Activated T-cell treated with anti-CD3 and anti-CD28 coated beads, Interleukin-2, amount 50 U/mL, for 4 hours (primary cell): ENCODE data around the gene HSD17B14. TPM values are rescaled to one million over a fixed set of nuclear protein-coding genes. Genes with fewer than 3 reads are reported as not detected.
"Not testable (repeated sequence)": the region's sequence is repeated elsewhere in the genome, so short reads cannot be mapped to it uniquely, and the experiment has no call there.

Experiments
- ATAC-seq, 2 donors: fragments of 200-7000 bp; cut with Tn5 transposase; one replicate each; pipeline ENCODE4 v1.10.0; 2021
- DNase-seq: peaks from one replicate; pipeline ENCODE4 v3.0.0-alpha.2; 2020
- H3K27me3 Mint-ChIP-seq: one replicate; pipeline ENCODE4 v1.8.0; 2021; ENCODE audit warnings: low read depth, mixed read lengths
- H3K36me3 Mint-ChIP-seq: one replicate; pipeline ENCODE4 v1.8.0; 2022; ENCODE audit warnings: mixed read lengths; ENCODE audit not compliant: insufficient read depth
- H3K4me1 Mint-ChIP-seq: one replicate; pipeline ENCODE4 v1.8.0; 2021; ENCODE audit warnings: low read depth, mixed read lengths
- H3K4me3 Mint-ChIP-seq: one replicate; pipeline ENCODE4 v1.8.0; 2021; ENCODE audit warnings: mild to moderate bottlenecking, moderate library complexity, mixed read lengths
- H3K9me3 Mint-ChIP-seq: one replicate; pipeline ENCODE4 v1.8.0; 2021; ENCODE audit warnings: mixed read lengths
- total RNA-seq, 3 donors: library from RNA; stranded (reverse); gene quantifications; one replicate each; pipeline ENCODE4 v1.2.1, GENCODE V29; 2021

The HSD17B14 gene
- total RNA-seq, 3 donors from 2014 or later, result 0.37 to 0.65 (median 0.61) TPM

DNA sequence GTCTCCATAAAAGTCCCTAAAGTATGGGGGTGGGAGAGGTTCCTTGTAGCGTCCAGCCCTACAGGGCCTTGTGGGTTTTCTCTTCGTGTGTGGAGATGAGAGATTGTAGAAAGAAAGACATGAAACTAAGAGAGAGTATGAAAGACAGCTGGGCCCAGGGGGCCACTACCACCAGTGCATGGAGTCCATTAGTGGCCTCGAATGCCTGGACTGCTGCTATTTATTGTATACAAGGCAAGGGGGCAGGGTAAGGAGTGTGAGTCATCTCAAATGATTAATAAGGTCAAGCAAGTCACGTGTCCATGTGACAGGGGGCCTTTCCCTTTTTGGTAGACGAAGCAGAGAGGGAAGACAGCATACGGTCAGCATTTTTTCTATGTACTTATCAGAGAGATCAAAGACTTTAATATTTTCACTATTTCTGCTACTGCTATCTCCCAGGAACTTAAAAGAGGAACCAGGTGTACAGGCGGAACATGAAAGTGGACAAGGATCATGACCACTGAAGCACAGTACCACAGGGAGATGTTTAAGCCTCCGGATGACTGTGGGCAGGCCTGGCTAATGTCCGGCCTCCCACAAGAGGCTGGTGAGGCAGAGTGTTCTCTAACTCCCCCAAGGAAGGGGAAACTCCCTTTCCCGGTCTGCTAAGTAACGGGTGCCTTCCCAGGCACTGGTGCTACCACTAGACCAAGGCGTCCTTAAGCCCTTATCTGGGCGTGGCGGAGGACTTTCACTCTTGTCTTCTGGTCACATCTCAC, 55.5 kb downstream of the HSD17B14 start:
- Mint-ChIP-seq H3K4me1 (peaks cover 5% of the 10 kb centered on the region), H3K36me3 (no peaks in the 10 kb centered on the region), H3K4me3 (no peak overlapping the region), H3K27me3 (peaks cover 4% of the 10 kb centered on the region), H3K9me3 (no peaks in the 10 kb centered on the region)
- DNase-seq, result no peak
- no peak for ATAC-seq

DNA sequence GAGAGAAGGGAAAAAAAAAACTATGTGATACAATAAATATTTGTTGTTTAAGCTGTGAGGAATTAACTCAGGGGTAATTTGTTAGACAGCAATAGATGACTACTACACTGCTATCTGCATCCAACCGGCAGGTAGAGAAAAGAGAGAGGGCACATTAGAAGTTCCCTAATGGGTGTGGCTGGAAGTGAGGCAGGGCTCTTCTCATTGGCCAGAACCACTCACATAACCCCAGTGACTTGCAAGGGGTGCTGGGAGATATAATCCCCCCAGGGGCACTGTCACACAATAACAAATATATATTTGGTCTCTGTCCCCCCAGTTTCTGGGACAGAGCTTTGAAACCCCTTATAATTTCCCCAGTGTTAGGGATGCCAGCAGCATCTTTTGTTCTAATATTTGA, 56.7 kb downstream of the HSD17B14 start:
- ATAC-seq (no peak), DNase-seq (no peak)
- no peaks in the 10 kb centered on the region for H3K9me3 Mint-ChIP-seq
- peaks cover 5% of the 10 kb centered on the region for H3K4me1 Mint-ChIP-seq
- H3K36me3 Mint-ChIP-seq, result no peaks in the 10 kb centered on the region
- no peak overlapping the region for H3K4me3 Mint-ChIP-seq
- peaks cover 4% of the 10 kb centered on the region for H3K27me3 Mint-ChIP-seq

DNA sequence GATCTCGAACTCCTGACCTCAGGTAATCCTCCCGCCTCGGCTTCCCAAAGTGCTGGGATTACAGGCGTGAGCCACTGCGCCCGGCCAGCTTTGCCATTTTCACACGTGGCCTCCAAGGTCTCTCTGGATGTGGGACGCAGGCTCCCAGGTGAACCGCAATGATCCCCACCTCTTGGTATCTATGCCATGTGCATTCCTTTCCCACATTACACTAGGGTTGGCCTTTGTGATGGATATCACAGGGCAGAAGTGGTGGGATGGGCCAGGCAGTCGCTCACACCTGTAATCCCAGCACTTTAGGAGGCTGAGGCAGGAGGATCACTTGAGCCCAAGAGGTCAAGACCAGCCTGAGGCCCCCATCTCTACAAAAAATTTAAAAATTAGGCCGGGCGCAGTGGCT, 58.6 kb downstream of the HSD17B14 start:
- ATAC-seq (no peak), DNase-seq (no peak)
- peaks cover 4% of the 10 kb centered on the region for H3K27me3 Mint-ChIP-seq
- no peaks in the 10 kb centered on the region for H3K9me3 Mint-ChIP-seq
- peaks cover 5% of the 10 kb centered on the region for H3K4me1 Mint-ChIP-seq
- no peaks in the 10 kb centered on the region for H3K36me3 Mint-ChIP-seq
- H3K4me3 Mint-ChIP-seq, result no peak overlapping the region

- Mint-ChIP-seq H3K4me3 (no peak overlapping the region), H3K36me3 (no peaks in the 10 kb centered on the region), H3K27me3 (peaks cover 3% of the 10 kb centered on the region), H3K9me3 (no peaks in the 10 kb centered on the region), H3K4me1 (peaks cover 2% of the 10 kb centered on the region)
- ATAC-seq (no peak), DNase-seq (no peak)
Observed at GRCh38 chr19:48777139-48777538, 59.2 kb downstream of the HSD17B14 start.

DNA sequence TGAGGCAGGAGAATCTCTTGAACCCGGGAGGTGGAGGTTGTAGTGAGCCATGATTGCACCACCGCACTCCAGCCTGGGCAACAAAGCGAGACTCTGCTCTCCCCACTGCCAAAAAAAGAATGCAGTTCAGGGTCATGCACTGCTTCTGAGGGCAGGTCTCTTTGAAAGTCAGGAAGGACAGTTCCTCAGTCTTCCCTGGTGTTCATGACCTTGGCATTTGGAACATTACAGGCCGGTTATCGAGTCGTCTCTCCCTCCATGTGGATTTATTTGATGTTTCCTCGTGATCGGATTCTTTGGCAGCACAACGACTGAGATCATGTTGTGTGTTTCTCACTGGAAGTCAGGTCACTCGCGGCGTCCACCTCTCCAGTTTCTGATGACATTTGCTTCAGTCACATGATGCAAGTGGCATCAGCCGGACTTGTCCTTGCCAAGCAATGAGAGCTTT, 63.8 kb downstream of the HSD17B14 start:
- Mint-ChIP-seq H3K9me3 (no peaks in the 10 kb centered on the region), H3K27me3 (peaks cover 10% of the 10 kb centered on the region), H3K4me1 (no peaks in the 10 kb centered on the region), H3K36me3 (no peaks in the 10 kb centered on the region), H3K4me3 (no peak overlapping the region)
- ATAC-seq (no peak), DNase-seq (no peak)

GRCh38 chr19:48770734-48771472, 65.4 kb downstream of the HSD17B14 start:
- Mint-ChIP-seq H3K9me3 (no peaks in the 10 kb centered on the region), H3K36me3 (no peaks in the 10 kb centered on the region), H3K4me1 (no peaks in the 10 kb centered on the region), H3K27me3 (peaks cover 13% of the 10 kb centered on the region), H3K4me3 (no peak overlapping the region)
- ATAC-seq (no peak), DNase-seq (no peak)

GRCh38 chr19:48770266-48770665, 66.0 kb downstream of the HSD17B14 start:
- Mint-ChIP-seq H3K4me1 (no peaks in the 10 kb centered on the region), H3K36me3 (no peaks in the 10 kb centered on the region), H3K27me3 (peaks cover 15% of the 10 kb centered on the region), H3K9me3 (no peaks in the 10 kb centered on the region), H3K4me3 (no peak overlapping the region)
- ATAC-seq (no peak), DNase-seq (no peak)

- Mint-ChIP-seq H3K4me3 (no peak overlapping the region), H3K9me3 (no peaks in the 10 kb centered on the region)
Observed at GRCh38 chr19:48768994-48769713, 67.1 kb downstream of the HSD17B14 start.

DNA sequence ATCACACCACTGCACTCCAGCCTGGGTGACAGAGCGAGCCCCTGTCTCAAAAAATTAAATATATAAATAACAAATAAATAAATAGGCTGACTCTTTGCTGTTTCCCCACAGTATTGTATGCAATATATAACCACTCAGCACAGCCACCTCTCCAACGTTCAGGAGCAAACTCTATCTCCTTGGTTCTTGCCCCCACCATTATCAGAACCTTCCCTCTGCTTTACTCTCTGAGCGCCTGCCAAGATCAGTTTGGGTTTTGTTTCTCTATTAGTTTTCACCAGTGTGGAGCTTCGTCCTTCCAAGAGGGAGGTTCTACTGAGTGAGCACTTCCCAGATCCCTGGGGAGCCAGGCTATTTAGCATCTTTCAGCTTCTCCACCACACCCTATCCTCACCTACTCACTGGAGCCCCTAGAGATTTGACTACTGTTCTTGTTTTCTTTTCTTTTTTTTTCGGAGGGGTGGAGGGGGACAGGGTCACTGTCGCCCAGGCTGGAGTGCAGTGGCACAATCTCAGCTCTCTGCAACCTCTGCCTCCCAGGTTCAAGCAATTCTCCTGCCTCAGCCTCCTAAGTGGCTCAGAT, 68.0 kb downstream of the HSD17B14 start:
- not testable (repeated sequence) for DNase-seq, H3K4me3 Mint-ChIP-seq, ATAC-seq, H3K4me1 Mint-ChIP-seq, H3K9me3 Mint-ChIP-seq, H3K36me3 Mint-ChIP-seq
- H3K27me3 Mint-ChIP-seq, result peaks cover 15% of the 10 kb centered on the region

More at GRCh38 chr19:48768994-48769713, 67.1 kb downstream of the HSD17B14 start:
- DNase-seq (no peak), ATAC-seq (no peak)
- H3K4me1 Mint-ChIP-seq, result no peaks in the 10 kb centered on the region
- H3K36me3 Mint-ChIP-seq, result no peaks in the 10 kb centered on the region
- peaks cover 15% of the 10 kb centered on the region for H3K27me3 Mint-ChIP-seq

DNA sequence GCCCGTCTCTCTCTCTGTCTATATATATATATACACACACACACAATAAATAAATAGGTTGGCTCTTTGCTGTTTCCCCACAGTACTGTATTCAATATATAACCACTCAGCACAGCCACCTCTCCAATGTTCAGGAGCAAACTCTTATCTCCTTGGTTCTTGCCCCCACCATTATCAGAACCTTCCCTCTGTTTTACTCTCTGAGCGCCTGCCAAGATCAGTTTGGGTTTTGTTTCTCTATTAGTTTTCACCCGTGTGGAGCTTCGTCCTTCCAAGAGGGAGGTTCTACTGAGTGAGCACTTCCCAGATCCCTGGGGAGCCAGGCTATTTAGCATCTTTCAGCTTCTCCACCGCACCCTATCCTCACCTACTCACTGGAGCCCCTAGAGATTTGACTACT, 70.5 kb downstream of the HSD17B14 start:
- not testable (repeated sequence) for H3K36me3 Mint-ChIP-seq, H3K9me3 Mint-ChIP-seq, DNase-seq, H3K4me3 Mint-ChIP-seq, H3K4me1 Mint-ChIP-seq, ATAC-seq
- peaks cover 12% of the 10 kb centered on the region for H3K27me3 Mint-ChIP-seq

Other genes with a start within 250 kb of the HSD17B14 start
- gene SPACA4, start 229.7 kb downstream of the HSD17B14 start, total RNA-seq, result not detected
- gene FAM83E, start 221.4 kb downstream of the HSD17B14 start, total RNA-seq, result 10 to 100 TPM; 11.3 to 15.7 (median 13.1) TPM
- 1,000 to 10,000 TPM; 2,406 to 2,595 (median 2,478) TPM for gene RPL18, start 217.3 kb downstream of the HSD17B14 start, total RNA-seq
- gene SPHK2, start 217.0 kb downstream of the HSD17B14 start, total RNA-seq, result 10 to 100 TPM; 39.8 to 43.1 (median 40.6) TPM
- 10 to 100 TPM in 2 of 3 donors, 1 to 10 TPM in 1; 6.7 to 12.3 (median 11.2) TPM for gene DBP, start 199.1 kb downstream of the HSD17B14 start, total RNA-seq
- gene CA11, start 190.3 kb downstream of the HSD17B14 start, total RNA-seq, result 10 to 100 TPM in 1 of 3 donors, 1 to 10 TPM in 2; 8.8 to 11.6 (median 9.1) TPM
- gene NTN5, start 163.5 kb downstream of the HSD17B14 start, total RNA-seq, result under 1 TPM; 0.11 to 0.26 (median 0.18) TPM
- under 1 TPM in 1 of 3 donors, not detected in 2; 0.14 TPM for gene FUT2, start 140.5 kb downstream of the HSD17B14 start, total RNA-seq
- under 1 TPM; 0.33 to 0.69 (median 0.51) TPM for gene MAMSTR, start 116.8 kb downstream of the HSD17B14 start, total RNA-seq
- gene RASIP1, start 95.9 kb downstream of the HSD17B14 start, total RNA-seq, result under 1 TPM; 0.16 to 0.65 (median 0.18) TPM
- not detected for gene IZUMO1, start 89.6 kb downstream of the HSD17B14 start, total RNA-seq
- under 1 TPM; 0.13 to 0.22 (median 0.18) TPM for gene FUT1, start 83.8 kb downstream of the HSD17B14 start, total RNA-seq
- not detected for gene FGF21, start 81.0 kb downstream of the HSD17B14 start, total RNA-seq
- 10 to 100 TPM; 73.0 to 81.7 (median 78.2) TPM for gene BCAT2, start 25.5 kb downstream of the HSD17B14 start, total RNA-seq
- 1 to 10 TPM; 4.1 to 4.6 (median 4.6) TPM for gene PLEKHA4, start 32.1 kb upstream of the HSD17B14 start, total RNA-seq
- 100 to 1,000 TPM in 2 of 3 donors, 10 to 100 TPM in 1; 76.0 to 134 (median 110) TPM for gene PPP1R15A, start 35.9 kb upstream of the HSD17B14 start, total RNA-seq
- under 1 TPM in 1 of 3 donors, not detected in 2; 0.69 TPM for gene TULP2, start 62.3 kb upstream of the HSD17B14 start, total RNA-seq
- 10 to 100 TPM; 88.5 to 90.0 (median 89.3) TPM for gene NUCB1, start 63.8 kb upstream of the HSD17B14 start, total RNA-seq
- not detected for gene DHDH, start 97.2 kb upstream of the HSD17B14 start, total RNA-seq
- gene BAX, start 118.4 kb upstream of the HSD17B14 start, total RNA-seq, result 100 to 1,000 TPM; 200 to 250 (median 203) TPM
- 1,000 to 10,000 TPM in 2 of 3 donors, 100 to 1,000 TPM in 1; 996 to 1,080 (median 1,001) TPM for gene FTL, start 128.8 kb upstream of the HSD17B14 start, total RNA-seq
- gene GYS1, start 156.8 kb upstream of the HSD17B14 start, total RNA-seq, result 10 to 100 TPM; 34.5 to 41.1 (median 35.5) TPM
- gene RUVBL2, start 157.4 kb upstream of the HSD17B14 start, total RNA-seq, result 100 to 1,000 TPM; 208 to 257 (median 230) TPM
- gene LHB, start 180.6 kb upstream of the HSD17B14 start, total RNA-seq, result not detected
- gene CGB3, start 187.8 kb upstream of the HSD17B14 start, total RNA-seq, result not detected
- gene CGB2, start 195.4 kb upstream of the HSD17B14 start, total RNA-seq, result not detected
- not detected for gene CGB1, start 200.4 kb upstream of the HSD17B14 start, total RNA-seq
- not detected for gene CGB5, start 207.4 kb upstream of the HSD17B14 start, total RNA-seq
- gene CGB8, start 212.6 kb upstream of the HSD17B14 start, total RNA-seq, result not detected
- not detected for gene CGB7, start 221.3 kb upstream of the HSD17B14 start, total RNA-seq
- not detected for gene NTF4, start 228.3 kb upstream of the HSD17B14 start, total RNA-seq
- gene KCNA7, start 236.2 kb upstream of the HSD17B14 start, total RNA-seq, result not detected
- 100 to 1,000 TPM; 278 to 294 (median 283) TPM for gene SNRNP70, start 249.0 kb upstream of the HSD17B14 start, total RNA-seq